SK-N-SH (cell line): ENCODE measurements around the gene RAB26.

ENCODE experiments used
- EZH2phosphoT487 ChIP-seq: fragments of 200-600 bp; sonication (generic); IDR thresholded peaks from 2 replicates; pipeline ENCODE4 v1.6.1; 2017; ENCODE audit warnings: low read depth, mixed run types, mild to moderate bottlenecking, antibody characterized with exemption, moderate library complexity, borderline replicate concordance
- FOXM1 ChIP-seq: IDR thresholded peaks from 2 replicates; pipeline ENCODE4 v1.4.0; 2012; ENCODE audit warnings: low read depth, mild to moderate bottlenecking
- MXI1 ChIP-seq: IDR thresholded peaks from 2 replicates; pipeline ENCODE4 v1.6.1; 2012; ENCODE audit warnings: mild to moderate bottlenecking, low read depth, low read length, improper control_type of control experiment
- SMC3 ChIP-seq: IDR thresholded peaks from 2 replicates; pipeline ENCODE4 v1.6.1; 2012; ENCODE audit warnings: low read depth, low read length, improper control_type of control experiment
- TAF1 ChIP-seq: IDR thresholded peaks from 2 replicates; pipeline ENCODE4 v1.6.1; 2012; ENCODE audit warnings: low read depth, mild to moderate bottlenecking, low read length, moderate library complexity, borderline replicate concordance
- TF ChIP-seq, protein P1 (sequence below): fragments of 200-600 bp; sonication (generic); IDR thresholded peaks from 2 replicates; pipeline ENCODE4 v1.6.1; 2017; ENCODE audit warnings: antibody characterized with exemption, mild to moderate bottlenecking, moderate library complexity
- TF ChIP-seq, protein P2 (sequence below): IDR thresholded peaks from 2 replicates; pipeline ENCODE4 v1.6.1; 2012; ENCODE audit warnings: mild to moderate bottlenecking, low read depth, low read length, moderate library complexity
- TF ChIP-seq, protein P3 (sequence below): IDR thresholded peaks from 2 replicates; pipeline ENCODE4 v1.4.0; 2012; ENCODE audit warnings: low read depth, borderline replicate concordance
- TF ChIP-seq, protein P4 (sequence below): IDR thresholded peaks from 2 replicates; pipeline ENCODE4 v1.4.0; 2012; ENCODE audit warnings: low read depth

DNA sequence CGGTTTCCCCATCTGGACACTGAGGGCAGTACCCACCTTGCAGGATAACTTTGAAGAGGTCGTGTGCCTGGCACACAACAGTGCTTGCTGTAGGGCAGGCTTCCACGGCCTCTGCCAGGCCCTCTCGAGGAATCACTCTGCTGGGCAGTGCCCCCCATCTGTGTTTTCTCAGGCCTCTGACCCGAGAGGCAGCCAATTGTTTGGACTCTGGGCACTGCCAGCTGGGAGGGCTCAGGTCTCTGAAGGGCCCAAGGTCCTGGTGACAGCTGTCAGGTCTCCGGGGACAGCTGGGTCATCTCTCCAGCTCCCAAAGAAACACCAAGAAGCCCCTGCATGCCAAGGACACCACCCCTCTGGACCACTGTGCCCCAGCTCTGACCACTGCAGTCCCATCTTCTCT, 1.0 kb upstream of the RAB26 start:
- no peak for TF ChIP-seq TAF1
- no peak for TF ChIP-seq SMC3
- TF ChIP-seq EZH2phosphoT487: no peak
- TF ChIP-seq, protein P1, sequence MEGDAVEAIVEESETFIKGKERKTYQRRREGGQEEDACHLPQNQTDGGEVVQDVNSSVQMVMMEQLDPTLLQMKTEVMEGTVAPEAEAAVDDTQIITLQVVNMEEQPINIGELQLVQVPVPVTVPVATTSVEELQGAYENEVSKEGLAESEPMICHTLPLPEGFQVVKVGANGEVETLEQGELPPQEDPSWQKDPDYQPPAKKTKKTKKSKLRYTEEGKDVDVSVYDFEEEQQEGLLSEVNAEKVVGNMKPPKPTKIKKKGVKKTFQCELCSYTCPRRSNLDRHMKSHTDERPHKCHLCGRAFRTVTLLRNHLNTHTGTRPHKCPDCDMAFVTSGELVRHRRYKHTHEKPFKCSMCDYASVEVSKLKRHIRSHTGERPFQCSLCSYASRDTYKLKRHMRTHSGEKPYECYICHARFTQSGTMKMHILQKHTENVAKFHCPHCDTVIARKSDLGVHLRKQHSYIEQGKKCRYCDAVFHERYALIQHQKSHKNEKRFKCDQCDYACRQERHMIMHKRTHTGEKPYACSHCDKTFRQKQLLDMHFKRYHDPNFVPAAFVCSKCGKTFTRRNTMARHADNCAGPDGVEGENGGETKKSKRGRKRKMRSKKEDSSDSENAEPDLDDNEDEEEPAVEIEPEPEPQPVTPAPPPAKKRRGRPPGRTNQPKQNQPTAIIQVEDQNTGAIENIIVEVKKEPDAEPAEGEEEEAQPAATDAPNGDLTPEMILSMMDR: no peak
- TF ChIP-seq, protein P2, sequence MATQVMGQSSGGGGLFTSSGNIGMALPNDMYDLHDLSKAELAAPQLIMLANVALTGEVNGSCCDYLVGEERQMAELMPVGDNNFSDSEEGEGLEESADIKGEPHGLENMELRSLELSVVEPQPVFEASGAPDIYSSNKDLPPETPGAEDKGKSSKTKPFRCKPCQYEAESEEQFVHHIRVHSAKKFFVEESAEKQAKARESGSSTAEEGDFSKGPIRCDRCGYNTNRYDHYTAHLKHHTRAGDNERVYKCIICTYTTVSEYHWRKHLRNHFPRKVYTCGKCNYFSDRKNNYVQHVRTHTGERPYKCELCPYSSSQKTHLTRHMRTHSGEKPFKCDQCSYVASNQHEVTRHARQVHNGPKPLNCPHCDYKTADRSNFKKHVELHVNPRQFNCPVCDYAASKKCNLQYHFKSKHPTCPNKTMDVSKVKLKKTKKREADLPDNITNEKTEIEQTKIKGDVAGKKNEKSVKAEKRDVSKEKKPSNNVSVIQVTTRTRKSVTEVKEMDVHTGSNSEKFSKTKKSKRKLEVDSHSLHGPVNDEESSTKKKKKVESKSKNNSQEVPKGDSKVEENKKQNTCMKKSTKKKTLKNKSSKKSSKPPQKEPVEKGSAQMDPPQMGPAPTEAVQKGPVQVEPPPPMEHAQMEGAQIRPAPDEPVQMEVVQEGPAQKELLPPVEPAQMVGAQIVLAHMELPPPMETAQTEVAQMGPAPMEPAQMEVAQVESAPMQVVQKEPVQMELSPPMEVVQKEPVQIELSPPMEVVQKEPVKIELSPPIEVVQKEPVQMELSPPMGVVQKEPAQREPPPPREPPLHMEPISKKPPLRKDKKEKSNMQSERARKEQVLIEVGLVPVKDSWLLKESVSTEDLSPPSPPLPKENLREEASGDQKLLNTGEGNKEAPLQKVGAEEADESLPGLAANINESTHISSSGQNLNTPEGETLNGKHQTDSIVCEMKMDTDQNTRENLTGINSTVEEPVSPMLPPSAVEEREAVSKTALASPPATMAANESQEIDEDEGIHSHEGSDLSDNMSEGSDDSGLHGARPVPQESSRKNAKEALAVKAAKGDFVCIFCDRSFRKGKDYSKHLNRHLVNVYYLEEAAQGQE: no peak
- no peak for TF ChIP-seq FOXM1
- TF ChIP-seq, protein P3, sequence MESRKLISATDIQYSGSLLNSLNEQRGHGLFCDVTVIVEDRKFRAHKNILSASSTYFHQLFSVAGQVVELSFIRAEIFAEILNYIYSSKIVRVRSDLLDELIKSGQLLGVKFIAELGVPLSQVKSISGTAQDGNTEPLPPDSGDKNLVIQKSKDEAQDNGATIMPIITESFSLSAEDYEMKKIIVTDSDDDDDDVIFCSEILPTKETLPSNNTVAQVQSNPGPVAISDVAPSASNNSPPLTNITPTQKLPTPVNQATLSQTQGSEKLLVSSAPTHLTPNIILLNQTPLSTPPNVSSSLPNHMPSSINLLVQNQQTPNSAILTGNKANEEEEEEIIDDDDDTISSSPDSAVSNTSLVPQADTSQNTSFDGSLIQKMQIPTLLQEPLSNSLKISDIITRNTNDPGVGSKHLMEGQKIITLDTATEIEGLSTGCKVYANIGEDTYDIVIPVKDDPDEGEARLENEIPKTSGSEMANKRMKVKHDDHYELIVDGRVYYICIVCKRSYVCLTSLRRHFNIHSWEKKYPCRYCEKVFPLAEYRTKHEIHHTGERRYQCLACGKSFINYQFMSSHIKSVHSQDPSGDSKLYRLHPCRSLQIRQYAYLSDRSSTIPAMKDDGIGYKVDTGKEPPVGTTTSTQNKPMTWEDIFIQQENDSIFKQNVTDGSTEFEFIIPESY: no peak
- no peak for TF ChIP-seq MXI1
- TF ChIP-seq, protein P4, sequence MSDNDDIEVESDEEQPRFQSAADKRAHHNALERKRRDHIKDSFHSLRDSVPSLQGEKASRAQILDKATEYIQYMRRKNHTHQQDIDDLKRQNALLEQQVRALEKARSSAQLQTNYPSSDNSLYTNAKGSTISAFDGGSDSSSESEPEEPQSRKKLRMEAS: no peak
